Amniotic stem cell (primary cell): ENCODE measurements around the gene LAMC2.

Experiments used
- DNase-seq: peaks from one replicate; lab custom pipeline; 2025; lab: John Stamatoyannopoulos, UW

The LAMC2 gene

GRCh38 chr1:183287191-183287675, 101.2 kb downstream of the LAMC2 start:
- DNase-seq = no peak

DNA sequence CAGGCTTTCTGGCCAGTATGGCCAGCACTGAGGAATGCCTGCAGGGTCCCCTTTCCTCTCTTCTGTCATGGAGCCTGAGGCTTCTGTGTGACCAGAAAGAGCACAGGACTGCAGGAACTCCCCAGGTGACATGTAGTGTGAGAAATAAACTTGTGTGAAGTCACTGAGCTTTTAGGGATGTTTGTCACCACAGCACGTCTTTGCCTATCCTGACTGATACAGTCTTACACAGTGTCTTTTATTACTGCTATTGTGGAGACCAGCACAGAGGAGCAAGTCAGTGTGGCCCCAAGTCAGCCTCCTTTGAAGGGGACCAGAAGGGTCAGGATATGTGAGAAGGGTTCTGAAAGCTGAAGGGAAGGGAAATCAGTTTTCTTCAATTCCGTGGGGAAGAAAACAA, 102.5 kb downstream of the LAMC2 start:
- DNase-seq = no peak

DNA sequence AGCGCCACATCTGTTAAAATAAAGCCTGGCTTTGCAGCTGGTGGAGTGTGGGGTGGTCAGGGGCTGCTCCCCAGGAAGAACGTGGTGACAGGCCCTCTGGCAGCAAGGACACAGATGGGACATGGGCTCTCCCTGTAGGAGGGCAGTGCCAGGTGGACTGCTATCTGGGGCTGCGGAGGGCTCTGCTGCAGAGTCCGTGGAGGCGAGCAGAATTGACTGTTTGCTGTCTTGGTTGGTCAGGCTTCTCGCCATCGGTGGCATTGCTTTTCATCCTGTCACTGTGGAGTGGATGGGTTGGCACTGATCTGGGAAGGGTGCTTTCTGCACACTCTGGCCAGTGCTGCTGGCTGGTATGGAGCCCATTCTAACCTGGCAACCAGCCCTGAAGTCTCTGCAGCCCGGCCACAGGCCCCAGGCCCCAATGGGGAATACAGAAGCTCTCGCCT, 103.0 kb downstream of the LAMC2 start:
- DNase-seq = no peak

- no peak for DNase-seq
Observed at GRCh38 chr1:183290628-183291027, 104.6 kb downstream of the LAMC2 start.

- DNase-seq = no peak
Observed at GRCh38 chr1:183291216-183291762, 105.2 kb downstream of the LAMC2 start.

DNA sequence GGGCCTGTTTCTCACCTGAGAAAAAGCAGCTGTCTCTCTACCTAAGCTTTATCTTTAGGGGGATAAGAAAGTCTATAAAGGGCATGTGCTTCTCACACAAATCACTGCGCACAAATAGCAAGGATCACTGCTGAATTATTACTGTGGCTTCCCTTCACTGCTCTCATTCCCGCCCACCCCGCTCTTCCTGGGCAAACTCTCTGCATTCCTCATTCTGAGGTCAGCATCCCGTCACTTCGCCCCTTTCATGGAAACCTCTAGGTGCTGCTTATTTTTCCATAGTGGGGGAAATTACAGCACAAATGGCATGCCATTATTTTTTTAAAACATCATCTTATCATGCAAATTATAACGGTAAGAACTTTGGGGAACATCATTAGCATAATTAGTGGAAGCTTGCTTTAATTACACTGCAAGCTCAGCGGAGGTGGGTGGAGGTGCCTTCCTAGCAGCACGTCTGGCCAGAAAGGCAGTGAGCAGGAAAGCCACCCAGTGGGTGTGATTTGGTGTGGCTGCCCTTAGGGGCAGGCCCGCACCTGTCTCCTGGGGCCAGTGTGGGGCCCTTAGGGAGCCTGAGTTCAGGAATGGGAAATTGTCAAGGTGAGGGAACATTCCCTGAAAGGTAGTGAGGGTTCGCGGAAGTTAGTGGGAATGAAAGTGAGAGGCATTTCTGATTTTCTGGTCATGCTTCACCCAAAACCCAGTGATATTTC, 105.9 kb downstream of the LAMC2 start:
- DNase-seq = peak; percentile 14

DNA sequence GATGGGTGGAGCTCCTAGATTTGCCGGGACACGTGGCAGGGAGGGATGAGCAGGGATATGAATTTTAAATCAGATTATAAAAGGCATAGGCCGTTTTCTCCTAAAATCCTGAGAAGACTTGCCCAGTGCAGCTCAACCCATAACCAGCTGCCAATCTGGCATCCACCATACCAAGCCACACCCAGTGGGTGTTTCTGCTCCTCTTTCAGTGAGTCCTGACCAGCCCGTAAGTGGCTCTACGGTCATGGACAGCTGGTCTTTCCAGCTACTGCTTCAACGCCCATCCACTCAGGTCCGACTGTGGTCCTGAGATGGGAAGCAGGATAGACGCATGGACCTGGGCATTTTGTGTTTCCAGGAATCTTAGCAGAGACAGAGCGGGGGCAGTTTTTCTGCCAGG, 107.2 kb downstream of the LAMC2 start:
- no peak for DNase-seq

- no peak for DNase-seq
Observed at GRCh38 chr1:183293876-183294275, 107.8 kb downstream of the LAMC2 start.
